ENCODE data around the gene SGTA. TPM values are rescaled to one million over a fixed set of nuclear protein-coding genes. Genes with fewer than 3 reads are reported as not detected.

SGTA gene
- total and polyA plus RNA-seq, 2 experiments from 2014 or later: 71.6 to 102 TPM

GRCh38 chr19:2715470-2716274, 67.4 kb downstream of the SGTA start (continued):
- no peak for TF ChIP-seq JUNB (IDR thresholded peaks at IDR 0.05; ENCODE audit: unreplicated experiment)
- TF ChIP-seq, protein P1, sequence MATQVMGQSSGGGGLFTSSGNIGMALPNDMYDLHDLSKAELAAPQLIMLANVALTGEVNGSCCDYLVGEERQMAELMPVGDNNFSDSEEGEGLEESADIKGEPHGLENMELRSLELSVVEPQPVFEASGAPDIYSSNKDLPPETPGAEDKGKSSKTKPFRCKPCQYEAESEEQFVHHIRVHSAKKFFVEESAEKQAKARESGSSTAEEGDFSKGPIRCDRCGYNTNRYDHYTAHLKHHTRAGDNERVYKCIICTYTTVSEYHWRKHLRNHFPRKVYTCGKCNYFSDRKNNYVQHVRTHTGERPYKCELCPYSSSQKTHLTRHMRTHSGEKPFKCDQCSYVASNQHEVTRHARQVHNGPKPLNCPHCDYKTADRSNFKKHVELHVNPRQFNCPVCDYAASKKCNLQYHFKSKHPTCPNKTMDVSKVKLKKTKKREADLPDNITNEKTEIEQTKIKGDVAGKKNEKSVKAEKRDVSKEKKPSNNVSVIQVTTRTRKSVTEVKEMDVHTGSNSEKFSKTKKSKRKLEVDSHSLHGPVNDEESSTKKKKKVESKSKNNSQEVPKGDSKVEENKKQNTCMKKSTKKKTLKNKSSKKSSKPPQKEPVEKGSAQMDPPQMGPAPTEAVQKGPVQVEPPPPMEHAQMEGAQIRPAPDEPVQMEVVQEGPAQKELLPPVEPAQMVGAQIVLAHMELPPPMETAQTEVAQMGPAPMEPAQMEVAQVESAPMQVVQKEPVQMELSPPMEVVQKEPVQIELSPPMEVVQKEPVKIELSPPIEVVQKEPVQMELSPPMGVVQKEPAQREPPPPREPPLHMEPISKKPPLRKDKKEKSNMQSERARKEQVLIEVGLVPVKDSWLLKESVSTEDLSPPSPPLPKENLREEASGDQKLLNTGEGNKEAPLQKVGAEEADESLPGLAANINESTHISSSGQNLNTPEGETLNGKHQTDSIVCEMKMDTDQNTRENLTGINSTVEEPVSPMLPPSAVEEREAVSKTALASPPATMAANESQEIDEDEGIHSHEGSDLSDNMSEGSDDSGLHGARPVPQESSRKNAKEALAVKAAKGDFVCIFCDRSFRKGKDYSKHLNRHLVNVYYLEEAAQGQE (IDR thresholded peaks at IDR 0.05; ENCODE audit: unreplicated experiment): no peak
- no peak for TF ChIP-seq ZNF114 (CRISPR knock-in tag; IDR thresholded peaks at IDR 0.05)

- ATAC-seq (no peak), DNase-seq (ENCODE audit: low spot score) (no peak)
- H3K9me2 ChIP-seq (ENCODE audit: insufficient read depth): no peaks in the 10 kb centered on the region
- H3K4me2 ChIP-seq: no peak overlapping the region
- Mint-ChIP-seq H3K27ac (no peak overlapping the region), H3K36me3 (ENCODE audit: low read depth) (peaks cover 20% of the 10 kb centered on the region), H3K27me3 (ENCODE audit: insufficient read depth, low read depth, poor library complexity) (peaks cover 9% of the 10 kb centered on the region), H3K4me3 (no peak overlapping the region; the same call in 2 of the 3 replicates), H3K4me1 (peaks cover 2% of the 10 kb centered on the region), H3K9me3 (peaks cover 14% of the 10 kb centered on the region)
- H3K4me3 ChIP-seq: no peak overlapping the region
- peaks cover 7% of the 10 kb centered on the region; the same call in 1 of the 2 replicates for H3K4me1 ChIP-seq (ENCODE audit: insufficient read depth)
- H4K20me1 ChIP-seq (replicated peaks; ENCODE audit: insufficient read depth): no peaks in the 10 kb centered on the region
- H2AFZ ChIP-seq: no peak overlapping the region
- no peaks in the 10 kb centered on the region for H3K36me3 ChIP-seq (ENCODE audit: insufficient read depth)
- no peak overlapping the region for H3K27ac ChIP-seq (ENCODE audit: low read depth)
- no peaks in the 10 kb centered on the region for H3K79me2 ChIP-seq (replicated peaks; ENCODE audit: insufficient read depth)
- 0 out of 2 replicates have a peak, but pooled peaks cover under 1% of the 10 kb centered on the region for H3F3A ChIP-seq (replicated peaks; ENCODE audit: low read depth)
- no peaks in the 10 kb centered on the region for H3K27me3 ChIP-seq (ENCODE audit: insufficient read depth)
- TF ChIP-seq JUNB (IDR thresholded peaks at IDR 0.05; ENCODE audit: unreplicated experiment): no peak
- no peak for TF ChIP-seq CREB1 (CRISPR knock-in tag; IDR thresholded peaks at IDR 0.05; ENCODE audit: low read depth)
- TF ChIP-seq ZNF462 (CRISPR knock-in tag; IDR thresholded peaks at IDR 0.05): no peak
- no peak for TF ChIP-seq STAT1 (IDR thresholded peaks at IDR 0.05; ENCODE audit: unreplicated experiment)
- no peak for TF ChIP-seq ZNF114 (CRISPR knock-in tag; IDR thresholded peaks at IDR 0.05)
- no peak for TF ChIP-seq ZNF331 (CRISPR knock-in tag; IDR thresholded peaks at IDR 0.05; ENCODE audit: low read depth)
- TF ChIP-seq EZH2phosphoT487 (IDR thresholded peaks at IDR 0.05; ENCODE audit: unreplicated experiment): no peak
- no peak for TF ChIP-seq EZH2 (IDR thresholded peaks at IDR 0.05; ENCODE audit: low read depth, unreplicated experiment)
- TF ChIP-seq, protein P1 (IDR thresholded peaks at IDR 0.05; ENCODE audit: unreplicated experiment): no peak
These were observed 68.4 kb downstream of the SGTA start for GRCh38 chr19:2714531-2715269.
